Neuronal stem cell (in vitro differentiated cells): Measurements from ENCODE around the gene KCNC1.

Experiments used
- DNase-seq: peaks from one replicate; pipeline ENCODE4 v3.0.0-alpha.2; 2013; ENCODE audit warnings: low spot score
- H2AFZ ChIP-seq: one replicate; pipeline ENCODE4 v1.6.1; 2013; ENCODE audit warnings: mild to moderate bottlenecking, low read length, inconsistent platforms
- H2AK5ac ChIP-seq: 2 replicates; pipeline ENCODE4 v1.6.1; 2013; ENCODE audit warnings: low read depth, mild to moderate bottlenecking, inconsistent platforms, low read length, moderate library complexity, mixed read lengths
- H2BK120ac ChIP-seq: 2 replicates; pipeline ENCODE4 v1.6.1; 2013; ENCODE audit warnings: low read depth, mild to moderate bottlenecking, inconsistent platforms, low read length, moderate library complexity, mixed read lengths
- H2BK12ac ChIP-seq: one replicate; pipeline ENCODE4 v1.6.1; 2013; ENCODE audit warnings: low read length, inconsistent platforms
- H2BK15ac ChIP-seq: 2 replicates; pipeline ENCODE4 v1.6.1; 2013; ENCODE audit warnings: mild to moderate bottlenecking, low read length, inconsistent platforms, mixed read lengths
- H2BK5ac ChIP-seq: one replicate; pipeline ENCODE4 v1.6.1; 2013; ENCODE audit warnings: inconsistent platforms, mild to moderate bottlenecking, low read length, moderate library complexity
- H3K14ac ChIP-seq: one replicate; pipeline ENCODE4 v1.6.1; 2013; ENCODE audit warnings: low read length, inconsistent platforms
- H3K18ac ChIP-seq: 2 replicates; pipeline ENCODE4 v1.6.1; 2013; ENCODE audit warnings: low read length, inconsistent platforms
- H3K23ac ChIP-seq: 2 replicates; pipeline ENCODE4 v1.6.1; 2013; ENCODE audit warnings: low read depth, mild to moderate bottlenecking, mixed read lengths, low read length, inconsistent platforms; ENCODE audit not compliant: poor library complexity
- H3K27ac ChIP-seq: replicated peaks from 3 replicates; pipeline ENCODE4 v1.5.1; 2013; ENCODE audit warnings: low read length, inconsistent platforms
- H3K27me3 ChIP-seq, 3 experiments: 2 replicates each; pipeline ENCODE4 v1.6.1; 2013; ENCODE audit warnings: low read length in 3 of 3, mild to moderate bottlenecking in 2 of 3, inconsistent platforms in 1 of 3, low read depth in 1 of 3, mixed read lengths in 1 of 3, moderate library complexity in 1 of 3; ENCODE audit not compliant: control insufficient read depth in 3 of 3, insufficient read depth in 3 of 3
- H3K36me3 ChIP-seq, 2 donors: replicated peaks in 1 of 2; 2 replicates each; pipeline ENCODE4 v1.6.1; 2013; ENCODE audit warnings: low read length in 2 of 2; ENCODE audit not compliant: control insufficient read depth in 2 of 2, insufficient read depth in 2 of 2
- H3K4ac ChIP-seq: 2 replicates; pipeline ENCODE4 v1.6.1; 2013; ENCODE audit warnings: inconsistent platforms, mild to moderate bottlenecking, low read length, moderate library complexity
- H3K4me1 ChIP-seq, 2 donors: 1 replicate in 1 of 2; 2 replicates in 1 of 2; pipeline ENCODE4 v1.6.1; 2013; ENCODE audit warnings: low read length in 2 of 2, low read depth in 1 of 2; ENCODE audit not compliant: control insufficient read depth in 2 of 2, insufficient read depth in 1 of 2
- H3K4me2 ChIP-seq: one replicate; pipeline ENCODE4 v1.6.1; 2013; ENCODE audit warnings: mild to moderate bottlenecking, low read length, inconsistent platforms; ENCODE audit not compliant: insufficient read depth, poor library complexity, severe bottlenecking
- H3K4me3 ChIP-seq, 2 donors: 2 replicates each; pipeline ENCODE4 v1.5.1; 2013; ENCODE audit warnings: low read length in 2 of 2, mild to moderate bottlenecking in 2 of 2, inconsistent platforms in 1 of 2, moderate library complexity in 1 of 2
- H3K79me1 ChIP-seq: one replicate; pipeline ENCODE4 v1.6.1; 2013; ENCODE audit warnings: low read depth, mild to moderate bottlenecking, inconsistent platforms, low read length, moderate library complexity
- H3K9ac ChIP-seq: one replicate; pipeline ENCODE4 v1.6.1; 2013; ENCODE audit warnings: mild to moderate bottlenecking, low read depth, low read length, inconsistent platforms; ENCODE audit not compliant: poor library complexity
- H3K9me3 ChIP-seq, 2 donors: replicated peaks in 1 of 2; 2 replicates each; pipeline versions ENCODE3 to v1.6.1; 2013; ENCODE audit warnings: low read length in 2 of 2, mild to moderate bottlenecking in 2 of 2, inconsistent platforms in 1 of 2, low read depth in 1 of 2, mixed read lengths in 1 of 2, moderate library complexity in 1 of 2; ENCODE audit not compliant: control insufficient read depth in 2 of 2, insufficient read depth in 1 of 2
- H4K8ac ChIP-seq: one replicate; pipeline ENCODE4 v1.6.1; 2013; ENCODE audit warnings: low read depth, mild to moderate bottlenecking, inconsistent platforms, low read length, moderate library complexity
- H4K91ac ChIP-seq: one replicate; pipeline ENCODE4 v1.6.1; 2013; ENCODE audit warnings: low read length, low read depth, mild to moderate bottlenecking, inconsistent platforms; ENCODE audit not compliant: poor library complexity
- WGBS, 2 donors: extraction: QIAGEN DNeasy Blood & Tissue Kit; methylation state at CpG; one replicate each; pipeline ENCODE4 v1.1.7; 2013; ENCODE audit warnings: missing lambda C conversion rate in 2 of 2, mixed read lengths in 1 of 2; ENCODE audit not compliant: insufficient read length in 2 of 2, insufficient replicate concordance in 1 of 2; ENCODE audit errors: extremely low coverage in 2 of 2; 5-methylcytosine and 5-hydroxymethylcytosine counted together

Gene KCNC1

DNA sequence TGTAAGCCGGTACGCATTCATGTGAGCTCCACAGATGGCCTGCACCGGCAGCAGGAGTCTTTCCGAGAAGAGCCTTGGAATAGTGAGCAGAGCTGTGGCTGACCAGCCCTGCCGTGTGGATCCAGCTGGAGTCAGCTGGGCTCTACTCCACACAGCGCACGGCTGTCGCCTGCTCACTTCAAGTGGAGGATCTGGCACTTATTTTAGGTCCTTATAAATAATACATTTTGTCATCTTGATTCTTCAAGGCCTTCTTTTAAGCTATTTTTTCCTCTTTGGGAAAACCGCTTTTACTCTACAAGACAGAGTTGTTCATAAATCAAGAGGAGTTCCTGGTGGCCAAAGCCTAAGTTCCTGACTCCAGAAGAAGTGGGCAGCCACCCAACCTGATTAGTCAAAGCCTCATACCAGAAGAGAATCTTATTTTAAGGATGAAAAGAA is 93.8 kb downstream of the KCNC1 start:
- Histone ChIP-seq H3K4me1 (peaks cover 0 to 3% of the 10 kb centered on the region in 2 donors), H3K9ac (no peak overlapping the region), H2AFZ (no peak overlapping the region), H3K36me3 (no peaks in the 10 kb centered on the region), H3K4me3 (no peak overlapping the region), H3K4ac (no peak overlapping the region), H2BK15ac (no peak overlapping the region), H3K4me2 (no peak overlapping the region), H3K9me3 (no peaks in the 10 kb centered on the region), H2BK5ac (no peak overlapping the region), H3K18ac (no peak overlapping the region), H4K91ac (no peak overlapping the region), H2AK5ac (no peak overlapping the region), H2BK120ac (no peak overlapping the region), H3K27me3 (no peaks in the 10 kb centered on the region), H3K27ac (no peak overlapping the region), H2BK12ac (no peak overlapping the region), H3K14ac (no peak overlapping the region), H3K79me1 (no peaks in the 10 kb centered on the region), H3K23ac (no peak overlapping the region), H4K8ac (no peak overlapping the region)
- no peak for DNase-seq
- no CpG with 5 or more reads among the region's 9 CpGs for WGBS, 2 donors

DNA sequence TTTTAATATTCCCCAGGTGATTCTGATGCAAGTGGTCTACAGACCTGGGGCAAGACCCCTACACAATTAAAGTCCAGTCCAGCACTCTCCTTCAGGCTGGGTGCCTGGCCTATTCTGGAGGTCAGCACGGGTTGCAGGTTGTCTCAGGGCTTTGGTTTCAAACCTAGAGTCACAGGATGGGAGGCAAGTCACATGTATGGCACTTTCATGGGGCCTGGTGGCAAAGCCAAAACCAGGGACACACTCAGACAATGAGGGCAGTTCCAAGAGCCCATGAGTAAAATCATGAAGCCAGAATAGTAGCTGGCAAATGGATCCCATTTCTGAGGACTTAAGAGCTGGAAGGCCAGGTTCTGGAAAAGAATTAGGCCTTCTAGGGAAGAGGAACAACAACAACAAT is 96.6 kb downstream of the KCNC1 start:
- no peaks in the 10 kb centered on the region for H3K9me3 ChIP-seq
- no peak overlapping the region for H3K4ac ChIP-seq
- no peaks in the 10 kb centered on the region for H3K27me3 ChIP-seq
- H3K14ac ChIP-seq: no peak overlapping the region
- H3K18ac ChIP-seq: no peak overlapping the region
- H3K36me3 ChIP-seq: no peaks in the 10 kb centered on the region
- H2BK120ac ChIP-seq: no peak overlapping the region
- no peak for DNase-seq
- no peak overlapping the region for H3K27ac ChIP-seq
- H2BK15ac ChIP-seq: no peak overlapping the region
- H3K79me1 ChIP-seq: no peaks in the 10 kb centered on the region
- peaks cover 0 to 1% of the 10 kb centered on the region in 2 donors for H3K4me1 ChIP-seq
- H3K9ac ChIP-seq: no peak overlapping the region
- no peak overlapping the region for H2BK5ac ChIP-seq
- no peak overlapping the region for H2AK5ac ChIP-seq
- WGBS, 2 donors: no CpG with 5 or more reads among the region's 1 CpG
- no peak overlapping the region for H4K91ac ChIP-seq
- no peak overlapping the region for H4K8ac ChIP-seq
- H3K4me2 ChIP-seq: no peak overlapping the region
- no peak overlapping the region for H2BK12ac ChIP-seq
- no peak overlapping the region for H2AFZ ChIP-seq
- H3K23ac ChIP-seq: no peak overlapping the region
- no peak overlapping the region for H3K4me3 ChIP-seq

DNA sequence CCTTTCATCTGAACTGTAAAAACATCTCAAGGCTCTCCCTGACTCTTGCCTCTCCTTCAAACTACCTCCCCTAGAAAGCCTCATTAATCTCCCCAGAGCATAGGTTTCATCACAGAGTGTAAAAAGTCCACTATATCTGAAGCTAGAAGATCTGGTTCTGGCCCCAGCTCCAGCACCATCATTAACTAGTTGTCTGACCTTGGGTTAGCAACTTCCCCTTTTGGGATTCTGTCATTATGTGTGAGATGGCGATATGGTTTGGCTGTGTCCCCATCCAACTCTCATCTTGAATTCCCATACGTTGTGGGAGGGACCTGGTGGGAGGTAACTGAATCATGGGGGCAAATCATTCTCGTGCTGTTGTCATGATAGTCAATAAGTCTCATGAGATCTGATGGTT is 97.3 kb downstream of the KCNC1 start:
- H3K4me3 ChIP-seq: no peak overlapping the region

More for the DNA sequence above, 97.3 kb downstream of the KCNC1 start:
- Histone ChIP-seq H2BK12ac (no peak overlapping the region), H3K4me1 (no peaks in the 10 kb centered on the region), H3K36me3 (no peaks in the 10 kb centered on the region), H4K8ac (no peak overlapping the region), H3K9me3 (no peaks in the 10 kb centered on the region), H2BK120ac (no peak overlapping the region), H2AFZ (no peak overlapping the region), H3K18ac (no peak overlapping the region), H3K4me2 (no peak overlapping the region), H2BK5ac (no peak overlapping the region), H3K23ac (no peak overlapping the region), H3K79me1 (no peaks in the 10 kb centered on the region), H2BK15ac (no peak overlapping the region), H3K4ac (no peak overlapping the region), H3K27ac (no peak overlapping the region), H3K27me3 (no peaks in the 10 kb centered on the region), H4K91ac (no peak overlapping the region), H3K14ac (no peak overlapping the region), H2AK5ac (no peak overlapping the region), H3K9ac (no peak overlapping the region)
- DNase-seq: no peak
- WGBS, 2 donors: no CpG with 5 or more reads among the region's 3 CpGs
